ENCODE data around the gene TYK2. TPM values are rescaled to one million over a fixed set of nuclear protein-coding genes. Genes with fewer than 3 reads are reported as not detected.
"Not testable (repeated sequence)": the region's sequence is repeated elsewhere in the genome, so short reads cannot be mapped to it uniquely, and the experiment has no call there.

Gene TYK2
- polyA plus RNA-seq, 1 donor = 111 TPM

- Histone ChIP-seq H3K9me3 (ENCODE audit: control insufficient read depth, low read depth, low read length) (no peaks in the 10 kb centered on the region), H3K36me3 (ENCODE audit: control insufficient read depth, insufficient read depth, low read length) (peaks cover 21% of the 10 kb centered on the region), H3K27me3 (ENCODE audit: control insufficient read depth, insufficient read depth, low read length) (no peaks in the 10 kb centered on the region), H3K4me3 (ENCODE audit: low read length) (no peak overlapping the region), H3K4me1 (ENCODE audit: control insufficient read depth, insufficient read depth, low read length) (peaks cover 9% of the 10 kb centered on the region), H3K27ac (ENCODE audit: low read length) (no peak overlapping the region)
- WGBS (ENCODE audit: insufficient coverage, low lambda C conversion rate) = 90% methylated on average over 2 of the region's 8 CpGs
- no peak for DNase-seq
Measured at GRCh38 chr19:10378124-10378523, 2.2 kb downstream of the TYK2 start.

- H3K4me3 ChIP-seq (ENCODE audit: low read length); DNase-seq; H3K4me1 ChIP-seq (ENCODE audit: control insufficient read depth, insufficient read depth, low read length); H3K27me3 ChIP-seq (ENCODE audit: control insufficient read depth, insufficient read depth, low read length); H3K9me3 ChIP-seq (ENCODE audit: control insufficient read depth, low read depth, low read length); H3K27ac ChIP-seq (ENCODE audit: low read length): not testable (repeated sequence)
- no CpG with 5 or more reads among the region's 2 CpGs for WGBS (ENCODE audit: insufficient coverage, low lambda C conversion rate)
- H3K36me3 ChIP-seq (ENCODE audit: control insufficient read depth, insufficient read depth, low read length) = peaks cover 24% of the 10 kb centered on the region
Measured at GRCh38 chr19:10377140-10377640, 3.2 kb downstream of the TYK2 start.

- 87% methylated on average over 2 of the region's 5 CpGs for WGBS (ENCODE audit: insufficient coverage, low lambda C conversion rate)
- Histone ChIP-seq H3K4me3 (ENCODE audit: low read length) (no peak overlapping the region), H3K27ac (ENCODE audit: low read length) (no peak overlapping the region), H3K27me3 (ENCODE audit: control insufficient read depth, insufficient read depth, low read length) (no peaks in the 10 kb centered on the region), H3K9me3 (ENCODE audit: control insufficient read depth, low read depth, low read length) (no peaks in the 10 kb centered on the region), H3K36me3 (ENCODE audit: control insufficient read depth, insufficient read depth, low read length) (peaks cover 29% of the 10 kb centered on the region), H3K4me1 (ENCODE audit: control insufficient read depth, insufficient read depth, low read length) (peaks cover 5% of the 10 kb centered on the region)
- DNase-seq = no peak
Measured at GRCh38 chr19:10374931-10375330, 5.4 kb downstream of the TYK2 start.

- no peak for DNase-seq
- Histone ChIP-seq H3K4me1 (ENCODE audit: control insufficient read depth, insufficient read depth, low read length) (no peaks in the 10 kb centered on the region), H3K36me3 (ENCODE audit: control insufficient read depth, insufficient read depth, low read length) (peaks cover 38% of the 10 kb centered on the region), H3K4me3 (ENCODE audit: low read length) (no peak overlapping the region), H3K9me3 (ENCODE audit: control insufficient read depth, low read depth, low read length) (peaks cover 6% of the 10 kb centered on the region), H3K27ac (ENCODE audit: low read length) (no peak overlapping the region), H3K27me3 (ENCODE audit: control insufficient read depth, insufficient read depth, low read length) (no peaks in the 10 kb centered on the region)
- no CpG with 5 or more reads among the region's 3 CpGs for WGBS (ENCODE audit: insufficient coverage, low lambda C conversion rate)
Measured at GRCh38 chr19:10372690-10373089, 7.7 kb downstream of the TYK2 start.

GRCh38 chr19:10368101-10368803 is 12.1 kb downstream of the TYK2 start:
- no CpG with 5 or more reads among the region's 15 CpGs for WGBS (ENCODE audit: insufficient coverage, low lambda C conversion rate)
- no peak overlapping the region for H3K27ac ChIP-seq (ENCODE audit: low read length)
- peaks cover 58% of the 10 kb centered on the region for H3K36me3 ChIP-seq (ENCODE audit: control insufficient read depth, insufficient read depth, low read length)
- H3K4me1 ChIP-seq (ENCODE audit: control insufficient read depth, insufficient read depth, low read length) = no peaks in the 10 kb centered on the region
- DNase-seq = no peak
- H3K4me3 ChIP-seq (ENCODE audit: low read length) = no peak overlapping the region
- H3K9me3 ChIP-seq (ENCODE audit: control insufficient read depth, low read depth, low read length) = peaks cover 6% of the 10 kb centered on the region
- H3K27me3 ChIP-seq (ENCODE audit: control insufficient read depth, insufficient read depth, low read length) = no peaks in the 10 kb centered on the region

GRCh38 chr19:10366950-10367512 is 13.3 kb downstream of the TYK2 start:
- not testable (repeated sequence) for DNase-seq; H3K9me3 ChIP-seq (ENCODE audit: control insufficient read depth, low read depth, low read length); H3K4me1 ChIP-seq (ENCODE audit: control insufficient read depth, insufficient read depth, low read length); H3K27ac ChIP-seq (ENCODE audit: low read length); H3K4me3 ChIP-seq (ENCODE audit: low read length); H3K27me3 ChIP-seq (ENCODE audit: control insufficient read depth, insufficient read depth, low read length)
- WGBS (ENCODE audit: insufficient coverage, low lambda C conversion rate) = no CpG with 5 or more reads among the region's 4 CpGs
- H3K36me3 ChIP-seq (ENCODE audit: control insufficient read depth, insufficient read depth, low read length) = peaks cover 63% of the 10 kb centered on the region

- peaks cover 75% of the 10 kb centered on the region for H3K36me3 ChIP-seq (ENCODE audit: control insufficient read depth, insufficient read depth, low read length)
- no peak overlapping the region for H3K27ac ChIP-seq (ENCODE audit: low read length)
- no peak overlapping the region for H3K4me3 ChIP-seq (ENCODE audit: low read length)
- H3K27me3 ChIP-seq (ENCODE audit: control insufficient read depth, insufficient read depth, low read length) = no peaks in the 10 kb centered on the region
- H3K4me1 ChIP-seq (ENCODE audit: control insufficient read depth, insufficient read depth, low read length) = no peaks in the 10 kb centered on the region
- H3K9me3 ChIP-seq (ENCODE audit: control insufficient read depth, low read depth, low read length) = peaks cover 6% of the 10 kb centered on the region
- no peak for DNase-seq
- no CpG with 5 or more reads among the region's 23 CpGs for WGBS (ENCODE audit: insufficient coverage, low lambda C conversion rate)
Measured at GRCh38 chr19:10365518-10365917, 14.9 kb downstream of the TYK2 start.

GRCh38 chr19:10364644-10365043 is 15.7 kb downstream of the TYK2 start:
- no CpG with 5 or more reads among the region's 19 CpGs for WGBS (ENCODE audit: insufficient coverage, low lambda C conversion rate)
- DNase-seq = no peak
- Histone ChIP-seq H3K4me3 (ENCODE audit: low read length) (no peak overlapping the region), H3K27ac (ENCODE audit: low read length) (no peak overlapping the region), H3K4me1 (ENCODE audit: control insufficient read depth, insufficient read depth, low read length) (no peaks in the 10 kb centered on the region), H3K36me3 (ENCODE audit: control insufficient read depth, insufficient read depth, low read length) (peaks cover 77% of the 10 kb centered on the region), H3K27me3 (ENCODE audit: control insufficient read depth, insufficient read depth, low read length) (no peaks in the 10 kb centered on the region), H3K9me3 (ENCODE audit: control insufficient read depth, low read depth, low read length) (peaks cover 6% of the 10 kb centered on the region)

- Histone ChIP-seq H3K27me3 (ENCODE audit: control insufficient read depth, insufficient read depth, low read length) (no peaks in the 10 kb centered on the region), H3K4me3 (ENCODE audit: low read length) (no peak overlapping the region), H3K4me1 (ENCODE audit: control insufficient read depth, insufficient read depth, low read length) (no peaks in the 10 kb centered on the region), H3K27ac (ENCODE audit: low read length) (no peak overlapping the region), H3K36me3 (ENCODE audit: control insufficient read depth, insufficient read depth, low read length) (peaks cover 74% of the 10 kb centered on the region), H3K9me3 (ENCODE audit: control insufficient read depth, low read depth, low read length) (peaks cover 6% of the 10 kb centered on the region)
- WGBS (ENCODE audit: insufficient coverage, low lambda C conversion rate) = no CpG with 5 or more reads among the region's 12 CpGs
- DNase-seq = no peak
Measured at GRCh38 chr19:10363789-10364281, 16.5 kb downstream of the TYK2 start.

GRCh38 chr19:10362259-10362658 is 18.1 kb downstream of the TYK2 start:
- Histone ChIP-seq H3K4me3 (ENCODE audit: low read length) (no peak overlapping the region), H3K9me3 (ENCODE audit: control insufficient read depth, low read depth, low read length) (no peaks in the 10 kb centered on the region), H3K4me1 (ENCODE audit: control insufficient read depth, insufficient read depth, low read length) (no peaks in the 10 kb centered on the region), H3K27me3 (ENCODE audit: control insufficient read depth, insufficient read depth, low read length) (no peaks in the 10 kb centered on the region), H3K27ac (ENCODE audit: low read length) (no peak overlapping the region), H3K36me3 (ENCODE audit: control insufficient read depth, insufficient read depth, low read length) (peaks cover 76% of the 10 kb centered on the region)
- peak in 1 of 2 donors; percentile 0 for DNase-seq
- WGBS (ENCODE audit: insufficient coverage, low lambda C conversion rate) = no CpG with 5 or more reads among the region's 18 CpGs
